HCT116 (cell line): ENCODE measurements around the gene ROCK2. TPM values are rescaled to one million over a fixed set of nuclear protein-coding genes. Genes with fewer than 3 reads are reported as not detected.

Experiments used
- ATAC-seq: fragments of 200-7000 bp; cut with Tn5 transposase; 2 replicates; pipeline ENCODE4 v1.9.1; 2020; ENCODE audit warnings: mild to moderate bottlenecking, moderate library complexity
- BruUV-seq: library from RNA; stranded (reverse); fragments of 400-500 nt; replicated peaks from 2 replicates; lab custom pipeline; 2021; lab: Mats Ljungman, UMichigan
- CTCF ChIA-PET: fragments of 300-600 bp; sonication (Branson Sonifier 250); formaldehyde crosslinking; loops from one replicate; lab custom pipeline; 2021; ENCODE audit warnings: antibody characterized with exemption; lab: Charles Lee
- POLR2A ChIA-PET: fragments of 300-600, 350-600 bp; sonication (Branson Sonifier 250); formaldehyde crosslinking; loops from one replicate; lab custom pipeline; 2021; ENCODE audit warnings: antibody characterized with exemption; lab: Charles Lee
- RAD21 ChIA-PET, 2 experiments: fragments of 300-600 bp; sonication (Branson Sonifier 250); formaldehyde crosslinking; loops; one replicate each; lab custom pipeline; 2023; ENCODE audit warnings: low total read pairs in 2 of 2; ENCODE audit not compliant: uncharacterized antibody in 2 of 2, unreplicated experiment in 2 of 2, low non-redundant PET in 1 of 2; lab: Charles Lee
- DNase-seq: peaks from one replicate; pipeline ENCODE4 v3.0.0-alpha.2; 2010; ENCODE audit warnings: low read depth, low spot score
- H2AFZ ChIP-seq: fragments of 200-600 bp; shearing (Covaris generic), sonication (generic); 2 replicates; pipeline ENCODE4 v1.6.1; 2017; ENCODE audit warnings: low read depth, mixed run types, mixed read lengths, antibody characterized with exemption, low read length; ENCODE audit not compliant: poor library complexity, severe bottlenecking
- H3K27ac ChIP-seq: 2 replicates; pipeline ENCODE4 v1.5.1; 2012; ENCODE audit warnings: low read depth, low read length
- H3K27me3 ChIP-seq: fragments of 200-600 bp; sonication (generic); 2 replicates; pipeline ENCODE4 v1.6.1; 2016; ENCODE audit warnings: mixed run types, low read length, mixed read lengths; ENCODE audit not compliant: insufficient read depth
- H3K36me3 ChIP-seq, 2 experiments: fragments of 200-500 bp in 1 of 2; fragments of 200-600 bp in 1 of 2; sonication (Bioruptor generic) in 1 of 2; sonication (generic) in 1 of 2; 2 replicates each; pipeline versions ENCODE4 v1.5.1 to v1.6.1; 2014 to 2016; ENCODE audit warnings: low read length in 2 of 2, inconsistent platforms in 1 of 2, mixed read lengths in 1 of 2, mixed run types in 1 of 2; ENCODE audit not compliant: insufficient read depth in 2 of 2, control insufficient read depth in 1 of 2
- H3K4me1 ChIP-seq, 2 experiments: fragments of 200-600 bp in 1 of 2; sonication (generic) in 1 of 2; 2 replicates each; pipeline versions ENCODE4 v1.5.1 to v1.6.1; 2012 to 2017; ENCODE audit warnings: low read length in 2 of 2, inconsistent platforms in 1 of 2, mild to moderate bottlenecking in 1 of 2, mixed read lengths in 1 of 2, mixed run types in 1 of 2, moderate library complexity in 1 of 2; ENCODE audit not compliant: insufficient read depth in 2 of 2, control insufficient read depth in 1 of 2
- H3K4me2 ChIP-seq: fragments of 200-600 bp; sonication (generic); 2 replicates; pipeline ENCODE4 v1.6.1; 2017; ENCODE audit warnings: mixed run types, low read length, mixed read lengths
- H3K4me3 ChIP-seq, 2 experiments: fragments of 200-600 bp in 1 of 2; sonication (generic) in 1 of 2; replicated peaks in 1 of 2; 2 replicates each; pipeline ENCODE4 v1.5.1; 2011 to 2016; ENCODE audit warnings: low read length in 2 of 2, control low read depth in 1 of 2, low read depth in 1 of 2, mild to moderate bottlenecking in 1 of 2, mixed read lengths in 1 of 2, mixed run types in 1 of 2
- H3K79me2 ChIP-seq: fragments of 200-600 bp; sonication (generic); 2 replicates; pipeline ENCODE4 v1.6.1; 2017; ENCODE audit warnings: mild to moderate bottlenecking, mixed run types, low read length, moderate library complexity, mixed read lengths; ENCODE audit not compliant: insufficient read depth
- H3K9ac ChIP-seq: fragments of 200-600 bp; sonication (generic); 2 replicates; pipeline ENCODE4 v1.6.1; 2016; ENCODE audit warnings: low read length, mixed read lengths
- H3K9me2 ChIP-seq: fragments of 200-600 bp; sonication (generic), shearing (Covaris generic); 2 replicates; pipeline ENCODE4 v1.6.1; 2017; ENCODE audit warnings: mixed run types, mild to moderate bottlenecking, moderate library complexity; ENCODE audit not compliant: insufficient read depth
- H3K9me3 ChIP-seq, 2 experiments: fragments of 200-500 bp in 1 of 2; fragments of 200-600 bp in 1 of 2; sonication (Bioruptor generic) in 1 of 2; sonication (generic) in 1 of 2; 2 replicates each; pipeline ENCODE4 v1.6.1; 2014 to 2017; ENCODE audit warnings: low read length in 2 of 2, mixed read lengths in 2 of 2, inconsistent platforms in 1 of 2, low read depth in 1 of 2, mild to moderate bottlenecking in 1 of 2, mixed run types in 1 of 2, moderate library complexity in 1 of 2; ENCODE audit not compliant: control insufficient read depth in 1 of 2, insufficient read depth in 1 of 2
- H4K20me1 ChIP-seq: fragments of 200-600 bp; sonication (generic), shearing (Covaris generic); 2 replicates; pipeline ENCODE4 v1.6.1; 2017; ENCODE audit warnings: mixed run types, mild to moderate bottlenecking, moderate library complexity; ENCODE audit not compliant: insufficient read depth
- CBX3 ChIP-seq: IDR thresholded peaks from 2 replicates; pipeline ENCODE4 v1.6.1; 2012; ENCODE audit warnings: low read depth
- CEBPB ChIP-seq: IDR thresholded peaks from 2 replicates; pipeline ENCODE4 v1.6.1; 2012; ENCODE audit warnings: low read depth
- EZH2 ChIP-seq: fragments of 200-600 bp; sonication (generic); IDR thresholded peaks from 2 replicates; pipeline ENCODE4 v1.6.1; 2017; ENCODE audit warnings: antibody characterized with exemption, mixed run types
- JUND ChIP-seq: IDR thresholded peaks from 2 replicates; pipeline ENCODE4 v1.6.1; 2012
- POLR2A ChIP-seq: IDR thresholded peaks from 2 replicates; pipeline ENCODE4 v1.7.0; 2011; ENCODE audit warnings: borderline replicate concordance; ENCODE audit not compliant: insufficient read depth, insufficient read length; ENCODE audit errors: extremely low read depth
- RAD21 ChIP-seq: IDR thresholded peaks from 2 replicates; pipeline ENCODE4 v1.6.1; 2012; ENCODE audit warnings: low read depth, mild to moderate bottlenecking
- intact Hi-C: fragments of 100-400 bp; cut with micrococcal nuclease; formaldehyde crosslinking; loops from 2 replicates; pipeline ENCODE4 v1.10.0; 2022
- total RNA-seq: library from RNA; stranded (reverse); gene quantifications from one replicate; pipeline ENCODE4 v1.2.1, GENCODE V29; 2021; ENCODE audit not compliant: unreplicated experiment
- TF ChIP-seq, protein P1 (sequence below): IDR thresholded peaks from 2 replicates; pipeline ENCODE4 v1.6.1; 2012
- TF ChIP-seq, protein P2 (sequence below): IDR thresholded peaks from 2 replicates; pipeline ENCODE4 v1.6.1; 2012; ENCODE audit warnings: low read depth

The ROCK2 gene
- total RNA-seq, 1 experiment from 2014 or later, result 48.0 TPM

DNA sequence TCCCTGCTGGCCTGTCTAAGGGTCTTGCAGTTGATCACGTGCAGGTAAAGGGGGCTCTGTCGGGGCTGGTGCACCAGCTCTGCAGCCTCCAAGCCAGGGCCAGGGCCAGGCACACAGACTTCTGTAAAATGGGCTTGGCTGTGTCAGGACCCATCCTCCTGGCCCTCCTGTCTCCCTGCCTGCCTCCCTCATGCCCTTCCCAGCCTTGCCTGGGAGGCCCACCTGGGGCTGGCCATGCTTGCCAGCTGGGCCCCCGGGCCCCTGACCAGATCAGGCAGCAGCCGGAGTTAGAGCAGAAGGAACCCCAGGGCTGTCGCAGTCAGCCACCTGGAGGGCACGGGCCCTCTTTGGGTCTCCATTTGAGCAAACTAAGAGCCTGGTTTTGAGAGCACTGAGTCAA is 187.1 kb downstream of the ROCK2 start:
- peaks cover 7 to 18% of the 10 kb centered on the region in 2 experiments; a peak in 3 of 4 replicates for H3K4me1 ChIP-seq
- H3K4me3 ChIP-seq, result no peak overlapping the region
- ATAC-seq, result no peak
- ChIA-PET CTCF (no interaction called here), POLR2A (no interaction called here), RAD21 (no interaction called here)
- TF ChIP-seq, protein P1, sequence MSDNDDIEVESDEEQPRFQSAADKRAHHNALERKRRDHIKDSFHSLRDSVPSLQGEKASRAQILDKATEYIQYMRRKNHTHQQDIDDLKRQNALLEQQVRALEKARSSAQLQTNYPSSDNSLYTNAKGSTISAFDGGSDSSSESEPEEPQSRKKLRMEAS, result no peak
- TF ChIP-seq EZH2, result no peak
- TF ChIP-seq POLR2A, result no peak
- TF ChIP-seq RAD21, result no peak
- TF ChIP-seq CBX3, result no peak
- TF ChIP-seq, protein P2, sequence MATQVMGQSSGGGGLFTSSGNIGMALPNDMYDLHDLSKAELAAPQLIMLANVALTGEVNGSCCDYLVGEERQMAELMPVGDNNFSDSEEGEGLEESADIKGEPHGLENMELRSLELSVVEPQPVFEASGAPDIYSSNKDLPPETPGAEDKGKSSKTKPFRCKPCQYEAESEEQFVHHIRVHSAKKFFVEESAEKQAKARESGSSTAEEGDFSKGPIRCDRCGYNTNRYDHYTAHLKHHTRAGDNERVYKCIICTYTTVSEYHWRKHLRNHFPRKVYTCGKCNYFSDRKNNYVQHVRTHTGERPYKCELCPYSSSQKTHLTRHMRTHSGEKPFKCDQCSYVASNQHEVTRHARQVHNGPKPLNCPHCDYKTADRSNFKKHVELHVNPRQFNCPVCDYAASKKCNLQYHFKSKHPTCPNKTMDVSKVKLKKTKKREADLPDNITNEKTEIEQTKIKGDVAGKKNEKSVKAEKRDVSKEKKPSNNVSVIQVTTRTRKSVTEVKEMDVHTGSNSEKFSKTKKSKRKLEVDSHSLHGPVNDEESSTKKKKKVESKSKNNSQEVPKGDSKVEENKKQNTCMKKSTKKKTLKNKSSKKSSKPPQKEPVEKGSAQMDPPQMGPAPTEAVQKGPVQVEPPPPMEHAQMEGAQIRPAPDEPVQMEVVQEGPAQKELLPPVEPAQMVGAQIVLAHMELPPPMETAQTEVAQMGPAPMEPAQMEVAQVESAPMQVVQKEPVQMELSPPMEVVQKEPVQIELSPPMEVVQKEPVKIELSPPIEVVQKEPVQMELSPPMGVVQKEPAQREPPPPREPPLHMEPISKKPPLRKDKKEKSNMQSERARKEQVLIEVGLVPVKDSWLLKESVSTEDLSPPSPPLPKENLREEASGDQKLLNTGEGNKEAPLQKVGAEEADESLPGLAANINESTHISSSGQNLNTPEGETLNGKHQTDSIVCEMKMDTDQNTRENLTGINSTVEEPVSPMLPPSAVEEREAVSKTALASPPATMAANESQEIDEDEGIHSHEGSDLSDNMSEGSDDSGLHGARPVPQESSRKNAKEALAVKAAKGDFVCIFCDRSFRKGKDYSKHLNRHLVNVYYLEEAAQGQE, result no peak
- TF ChIP-seq CEBPB, result no peak
- TF ChIP-seq JUND, result no peak
- no peaks in the 10 kb centered on the region for H3K27me3 ChIP-seq
- BruUV-seq, result no TSS peak
- H3K9me3 ChIP-seq, result no peaks in the 10 kb centered on the region
- H2AFZ ChIP-seq, result no peak overlapping the region
- H3K9me2 ChIP-seq, result no peaks in the 10 kb centered on the region
- no peaks in the 10 kb centered on the region for H3K36me3 ChIP-seq
- H3K9ac ChIP-seq, result no peak overlapping the region
- no peaks in the 10 kb centered on the region for H3K79me2 ChIP-seq
- intact Hi-C loops, result no loop called here
- H3K4me2 ChIP-seq, result no peak overlapping the region
- no peak for DNase-seq
- no peaks in the 10 kb centered on the region for H4K20me1 ChIP-seq
- no peak overlapping the region for H3K27ac ChIP-seq
